K562 (cell line): ENCODE results near the gene SCYL2. TPM values are rescaled to one million over a fixed set of nuclear protein-coding genes. Genes with fewer than 3 reads are reported as not detected.

ENCODE experiments used
- CTBP1 ChIP-seq: fragments of 450-650 bp; IDR thresholded peaks from 2 replicates; pipeline ENCODE4 v1.6.1; 2016; ENCODE audit warnings: borderline replicate concordance
- GTF2E2 ChIP-seq: fragments of 200-800 bp; sonication (Bioruptor generic); IDR thresholded peaks from 2 replicates; pipeline ENCODE4 v1.6.1; 2016; ENCODE audit warnings: missing genetic modification characterization, missing compliant biosample characterization
- MYBL2 ChIP-seq, 2 experiments: fragments of 450-650 bp in 1 of 2; sonication (generic) in 1 of 2; formaldehyde crosslinking in 1 of 2; IDR thresholded peaks; 2 replicates each; pipeline versions ENCODE4 v1.6.1 to v1.8.1; 2017 to 2022; ENCODE audit warnings: borderline replicate concordance in 1 of 2, inconsistent platforms in 1 of 2, low read depth in 1 of 2, mild to moderate bottlenecking in 1 of 2, missing genetic modification reagents in 1 of 2, moderate library complexity in 1 of 2
- RAD51 ChIP-seq: fragments of 450-650 bp; IDR thresholded peaks from 2 replicates; pipeline ENCODE4 v1.7.1; 2016; ENCODE audit warnings: low read depth, mild to moderate bottlenecking, borderline replicate concordance
- RBBP5 ChIP-seq: fragments of 200-600 bp; sonication (generic); IDR thresholded peaks from 2 replicates; pipeline ENCODE4 v1.6.1; 2012; ENCODE audit warnings: borderline replicate concordance, mild to moderate bottlenecking, low read length, control low read depth, inconsistent platforms; ENCODE audit not compliant: insufficient read depth, poor library complexity, severe bottlenecking
- RBFOX2 ChIP-seq: fragments of 200-400 bp; formaldehyde crosslinking; IDR thresholded peaks from 2 replicates; pipeline ENCODE4 v1.6.1; 2017; ENCODE audit warnings: low read depth, mild to moderate bottlenecking, low read length, moderate library complexity
- SAP30 ChIP-seq: fragments of 200-600 bp; sonication (generic); IDR thresholded peaks from 2 replicates; pipeline ENCODE4 v1.6.1; 2012; ENCODE audit warnings: borderline replicate concordance, low read depth, mild to moderate bottlenecking, moderate library complexity, low read length, control low read depth, inconsistent platforms; ENCODE audit not compliant: insufficient read depth, poor library complexity, severe bottlenecking
- SIN3A ChIP-seq, 2 experiments: fragments of 150-350 bp in 1 of 2; IDR thresholded peaks; 2 replicates each; pipeline ENCODE4 v1.6.1; 2011 to 2016; ENCODE audit warnings: borderline replicate concordance in 2 of 2, low read depth in 2 of 2, low read length in 2 of 2, mild to moderate bottlenecking in 2 of 2, moderate library complexity in 2 of 2; ENCODE audit not compliant: control insufficient read depth in 1 of 2
- SMAD4 ChIP-seq: fragments of 250-450 bp; sonication (Bioruptor Pico); conservative IDR thresholded peaks from 2 replicates; pipeline ENCODE4 v1.8.0; 2021; ENCODE audit warnings: inconsistent platforms, mild to moderate bottlenecking, moderate library complexity
- SRSF3 ChIP-seq: fragments of 200-400 bp; formaldehyde crosslinking; IDR thresholded peaks from 2 replicates; pipeline ENCODE4 v1.6.1; 2016; ENCODE audit warnings: mild to moderate bottlenecking, low read length, moderate library complexity; ENCODE audit not compliant: insufficient read depth
- YY1 ChIP-seq, 3 experiments: IDR thresholded peaks; 2 replicates each; pipeline ENCODE4 v1.6.1; 2011; ENCODE audit warnings: low read length in 2 of 3, mild to moderate bottlenecking in 2 of 3, moderate library complexity in 2 of 3, borderline replicate concordance in 1 of 3, control low read depth in 1 of 3, low read depth in 1 of 3; ENCODE audit not compliant: insufficient read depth in 3 of 3, insufficient replicate concordance in 2 of 3, control insufficient read depth in 1 of 3, insufficient read length in 1 of 3; ENCODE audit errors: extremely low read depth in 1 of 3
- ZKSCAN3 ChIP-seq: fragments of 250-450 bp; sonication (Bioruptor Pico); IDR thresholded peaks from 2 replicates; pipeline ENCODE4 v1.4.0; 2020
- ZNF780A ChIP-seq: fragments of 250-450 bp; sonication (Bioruptor Pico); IDR thresholded peaks from 2 replicates; pipeline ENCODE4 v1.5.0; 2021; ENCODE audit warnings: mild to moderate bottlenecking
- polyA plus RNA-seq, 8 experiments: library from polyadenylated mRNA; depleted of rRNA in 4 of 8; stranded (reverse) in 5 of 8; unstranded in 3 of 8; fragments of >200 nt; fragmentation: Nextera tagmentation in 2 of 8; fragmentation: Illumina TruSeq in 1 of 8; extraction: Ambion mirVana in 2 of 8; extraction: Trizol in 1 of 8; gene quantifications; 2 replicates each; pipeline versions ENCODE4 v1.2.1 to v1.2.3, GENCODE V29; 2011 to 2014; ENCODE audit warnings: inconsistent platforms in 1 of 8, missing spikeins in 1 of 8
- total RNA-seq, 7 experiments: library from RNA; depleted of rRNA in 6 of 7; stranded (reverse); fragments of >200 nt in 6 of 7; fragmentation: Illumina TruSeq in 2 of 7; extraction: Trizol in 2 of 7; gene quantifications; 2 replicates each; pipeline versions ENCODE4 v1.2.1 to v1.2.3, GENCODE V29; 2011 to 2021; ENCODE audit warnings: low replicate concordance in 1 of 7
- TF ChIP-seq, protein P1 (sequence below), 2 experiments: fragments of 150-350 bp in 1 of 2; IDR thresholded peaks; 2 replicates each; pipeline ENCODE4 v1.6.1; 2012 to 2016; ENCODE audit warnings: low read depth in 2 of 2, low read length in 2 of 2, mild to moderate bottlenecking in 1 of 2, moderate library complexity in 1 of 2
- TF ChIP-seq, protein P2 (sequence below): fragments of 250-450 bp; sonication (Bioruptor Pico); IDR thresholded peaks from 2 replicates; pipeline ENCODE4 v1.4.0; 2020; ENCODE audit warnings: borderline replicate concordance

The SCYL2 gene
- total and polyA plus RNA-seq, 9 of the 15 experiments (the other 6 are each of a cell fraction or from before 2014, with no cell fraction given): 9.9 to 49.0 (median 32.9) TPM

DNA sequence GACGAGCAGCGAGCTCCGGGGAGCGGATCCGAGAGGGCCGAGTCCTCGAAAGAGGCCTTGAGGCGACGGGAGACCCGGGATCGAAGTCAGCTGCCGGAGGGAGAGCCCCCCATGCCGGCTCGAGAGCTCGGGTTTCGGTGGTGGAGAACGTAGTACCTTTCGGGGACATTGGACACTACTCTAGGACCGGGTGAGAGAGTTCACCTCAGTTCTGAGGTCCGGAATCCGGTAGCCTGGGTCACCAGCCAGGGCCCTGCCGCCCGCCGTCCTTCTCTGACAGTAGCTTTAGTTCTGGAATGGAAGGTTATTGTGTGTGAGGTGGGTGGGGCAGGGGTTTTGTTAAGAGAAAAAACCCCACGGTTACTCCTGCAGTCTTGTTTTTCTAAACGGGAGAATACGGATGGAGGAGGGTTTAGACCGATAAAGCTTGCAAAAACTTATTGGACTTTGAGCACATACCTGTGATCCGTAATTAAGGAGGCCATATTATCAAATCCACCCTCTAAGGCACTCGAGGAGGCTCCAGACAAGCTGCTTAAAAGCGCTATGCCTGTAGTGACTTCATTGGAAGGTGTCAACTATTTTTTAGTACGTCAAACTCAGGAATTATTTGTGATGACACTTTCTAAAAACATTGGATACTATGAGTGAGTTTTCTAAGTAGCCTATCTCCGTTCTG is 765 bp downstream of the SCYL2 start (continued):
- TF ChIP-seq SIN3A (IDR thresholded peaks at IDR 0.05; ENCODE audit: borderline replicate concordance in 2 of 2, control insufficient read depth in 1 of 2, low read depth in 2 of 2, low read length in 2 of 2) (0 out of 4 replicates have a peak, but pooled peaks of 1 of the 2 experiments have one; percentile 36), GTF2E2 (tag) (peak; percentile 49; the same call in 1 of the 2 replicates), RBFOX2 (peak; percentile 48), SMAD4 (CRISPR knock-in tag) (0 out of 2 replicates have a peak, but pooled peaks have one; percentile 4), SAP30 (peak; percentile 21), SRSF3 (0 out of 2 replicates have a peak, but pooled peaks have one; percentile 42), RAD51 (no peak), YY1 (IDR thresholded peaks at IDR 0.05; ENCODE audit: borderline replicate concordance in 1 of 3, control insufficient read depth in 1 of 3, extremely low read depth in 1 of 3, insufficient read depth in 3 of 3, insufficient read length in 1 of 3, insufficient replicate concordance in 2 of 3, low read depth in 1 of 3, low read length in 2 of 3) (peak in 1 of 3 experiments; percentile 16), ZNF780A (no peak), RBBP5 (peak; percentile 83), ZKSCAN3 (no peak), MYBL2 (IDR thresholded peaks at IDR 0.05; ENCODE audit: low read depth) (no peak), MYBL2 (CRISPR knock-in tag; IDR thresholded peaks at IDR 0.05; ENCODE audit: borderline replicate concordance) (no peak), CTBP1 (no peak)
- TF ChIP-seq, protein P1, sequence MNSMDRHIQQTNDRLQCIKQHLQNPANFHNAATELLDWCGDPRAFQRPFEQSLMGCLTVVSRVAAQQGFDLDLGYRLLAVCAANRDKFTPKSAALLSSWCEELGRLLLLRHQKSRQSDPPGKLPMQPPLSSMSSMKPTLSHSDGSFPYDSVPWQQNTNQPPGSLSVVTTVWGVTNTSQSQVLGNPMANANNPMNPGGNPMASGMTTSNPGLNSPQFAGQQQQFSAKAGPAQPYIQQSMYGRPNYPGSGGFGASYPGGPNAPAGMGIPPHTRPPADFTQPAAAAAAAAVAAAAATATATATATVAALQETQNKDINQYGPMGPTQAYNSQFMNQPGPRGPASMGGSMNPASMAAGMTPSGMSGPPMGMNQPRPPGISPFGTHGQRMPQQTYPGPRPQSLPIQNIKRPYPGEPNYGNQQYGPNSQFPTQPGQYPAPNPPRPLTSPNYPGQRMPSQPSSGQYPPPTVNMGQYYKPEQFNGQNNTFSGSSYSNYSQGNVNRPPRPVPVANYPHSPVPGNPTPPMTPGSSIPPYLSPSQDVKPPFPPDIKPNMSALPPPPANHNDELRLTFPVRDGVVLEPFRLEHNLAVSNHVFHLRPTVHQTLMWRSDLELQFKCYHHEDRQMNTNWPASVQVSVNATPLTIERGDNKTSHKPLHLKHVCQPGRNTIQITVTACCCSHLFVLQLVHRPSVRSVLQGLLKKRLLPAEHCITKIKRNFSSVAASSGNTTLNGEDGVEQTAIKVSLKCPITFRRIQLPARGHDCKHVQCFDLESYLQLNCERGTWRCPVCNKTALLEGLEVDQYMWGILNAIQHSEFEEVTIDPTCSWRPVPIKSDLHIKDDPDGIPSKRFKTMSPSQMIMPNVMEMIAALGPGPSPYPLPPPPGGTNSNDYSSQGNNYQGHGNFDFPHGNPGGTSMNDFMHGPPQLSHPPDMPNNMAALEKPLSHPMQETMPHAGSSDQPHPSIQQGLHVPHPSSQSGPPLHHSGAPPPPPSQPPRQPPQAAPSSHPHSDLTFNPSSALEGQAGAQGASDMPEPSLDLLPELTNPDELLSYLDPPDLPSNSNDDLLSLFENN (IDR thresholded peaks at IDR 0.05; ENCODE audit: low read depth in 2 of 2, low read length in 2 of 2): no peak
- TF ChIP-seq, protein P2, sequence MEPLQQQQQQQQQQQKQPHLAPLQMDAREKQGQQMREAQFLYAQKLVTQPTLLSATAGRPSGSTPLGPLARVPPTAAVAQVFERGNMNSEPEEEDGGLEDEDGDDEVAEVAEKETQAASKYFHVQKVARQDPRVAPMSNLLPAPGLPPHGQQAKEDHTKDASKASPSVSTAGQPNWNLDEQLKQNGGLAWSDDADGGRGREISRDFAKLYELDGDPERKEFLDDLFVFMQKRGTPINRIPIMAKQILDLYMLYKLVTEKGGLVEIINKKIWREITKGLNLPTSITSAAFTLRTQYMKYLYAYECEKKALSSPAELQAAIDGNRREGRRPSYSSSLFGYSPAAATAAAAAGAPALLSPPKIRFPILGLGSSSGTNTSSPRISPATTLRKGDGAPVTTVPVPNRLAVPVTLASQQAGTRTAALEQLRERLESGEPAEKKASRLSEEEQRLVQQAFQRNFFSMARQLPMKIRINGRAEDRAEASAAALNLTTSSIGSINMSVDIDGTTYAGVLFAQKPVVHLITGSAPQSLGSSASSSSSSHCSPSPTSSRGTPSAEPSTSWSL (CRISPR knock-in tag): no peak
